H1 (cell line): ENCODE results near the gene STK32C. TPM values are rescaled to one million over a fixed set of nuclear protein-coding genes. Genes with fewer than 3 reads are reported as not detected.

Experiments used
- CTCF ChIA-PET: fragments of 300-600 bp; sonication (Branson Sonifier 250); formaldehyde crosslinking; loops from one replicate; lab custom pipeline; 2021; ENCODE audit not compliant: partially characterized antibody; lab: Charles Lee
- POLR2A ChIA-PET: fragments of 300-600 bp; sonication (Branson Sonifier 250); formaldehyde crosslinking; loops from one replicate; lab custom pipeline; 2021; ENCODE audit warnings: inconsistent platforms; ENCODE audit not compliant: partially characterized antibody; lab: Charles Lee
- DNase-seq, 2 experiments: peaks; one replicate each; pipeline versions ENCODE4 v3.0.0 to v3.0.0-alpha.2; 2010 to 2022; ENCODE audit warnings: low spot score in 2 of 2, low read depth in 1 of 2, mixed read lengths in 1 of 2
- FAIRE-seq: peaks from 2 replicates; lab custom pipeline; 2011; peaks lifted over from hg19 to GRCh38; lab: Jason Lieb, UNC
- H2AFZ ChIP-seq: 2 replicates; pipeline ENCODE4 v1.8.1; 2012; ENCODE audit warnings: low read length, inconsistent platforms
- H2AK5ac ChIP-seq: 2 replicates; pipeline ENCODE4 v1.6.1; 2013; ENCODE audit warnings: low read depth, low read length
- H2BK120ac ChIP-seq: replicated peaks from 2 replicates; pipeline ENCODE3; 2013; ENCODE audit warnings: low read depth, low read length, inconsistent platforms
- H2BK12ac ChIP-seq: 2 replicates; pipeline ENCODE4 v1.6.1; 2013; ENCODE audit warnings: low read depth, low read length
- H2BK15ac ChIP-seq: 2 replicates; pipeline ENCODE4 v1.6.1; 2013; ENCODE audit warnings: low read length
- H2BK20ac ChIP-seq: 2 replicates; pipeline ENCODE4 v1.6.1; 2013; ENCODE audit warnings: low read length
- H2BK5ac ChIP-seq: 2 replicates; pipeline ENCODE4 v1.6.1; 2013; ENCODE audit warnings: low read depth, low read length
- H3K14ac ChIP-seq: 2 replicates; pipeline ENCODE4 v1.6.1; 2013; ENCODE audit warnings: inconsistent platforms; ENCODE audit not compliant: insufficient read length
- H3K18ac ChIP-seq: 2 replicates; pipeline ENCODE4 v1.6.1; 2013; ENCODE audit warnings: low read length; ENCODE audit errors: extremely low read depth
- H3K23ac ChIP-seq: 2 replicates; pipeline ENCODE4 v1.6.1; 2013; ENCODE audit warnings: inconsistent platforms; ENCODE audit not compliant: insufficient read length
- H3K23me2 ChIP-seq: 2 replicates; pipeline ENCODE4 v1.6.1; 2013; ENCODE audit warnings: low read depth, low read length
- H3K27ac ChIP-seq: 2 replicates; pipeline ENCODE4 v1.6.1; 2011; ENCODE audit warnings: low read depth, low read length, inconsistent platforms
- H3K27me3 ChIP-seq, 4 experiments: replicated peaks in 1 of 4; 1 replicate in 1 of 4; 2 replicates in 3 of 4; pipeline versions ENCODE4 v1.6.1 to v1.8.1; 2011 to 2013; ENCODE audit warnings: low read length in 3 of 4, mild to moderate bottlenecking in 3 of 4, inconsistent platforms in 2 of 4, mixed read lengths in 2 of 4, moderate library complexity in 1 of 4; ENCODE audit not compliant: control insufficient read depth in 3 of 4, insufficient read depth in 3 of 4; ENCODE audit errors: extremely low read depth in 1 of 4
- H3K36me3 ChIP-seq, 4 experiments: 2 replicates each; pipeline versions ENCODE4 v1.6.1 to v1.8.1; 2011 to 2013; ENCODE audit warnings: mild to moderate bottlenecking in 4 of 4, low read length in 3 of 4, moderate library complexity in 2 of 4, control low read depth in 1 of 4, inconsistent platforms in 1 of 4; ENCODE audit not compliant: insufficient read depth in 4 of 4, control insufficient read depth in 2 of 4
- H3K4ac ChIP-seq: replicated peaks from 2 replicates; pipeline ENCODE3; 2013; ENCODE audit warnings: low read length, low read depth, mixed read lengths, inconsistent platforms; ENCODE audit not compliant: insufficient read length
- H3K4me1 ChIP-seq, 4 experiments: replicated peaks in 1 of 4; 1 replicate in 1 of 4; 2 replicates in 3 of 4; pipeline versions ENCODE4 v1.6.1 to v1.8.1; 2011 to 2013; ENCODE audit warnings: low read length in 3 of 4, inconsistent platforms in 2 of 4, mixed read lengths in 1 of 4; ENCODE audit not compliant: insufficient read depth in 4 of 4, control insufficient read depth in 3 of 4
- H3K4me2 ChIP-seq, 2 experiments: 2 replicates each; pipeline versions ENCODE4 v1.6.1 to v1.8.1; 2011 to 2013; ENCODE audit warnings: low read depth in 2 of 2, low read length in 2 of 2, control low read depth in 1 of 2, inconsistent platforms in 1 of 2, mild to moderate bottlenecking in 1 of 2; ENCODE audit not compliant: insufficient read depth in 1 of 2
- H3K4me3 ChIP-seq, 4 experiments: fragments of 200-600, 300-600 bp in 1 of 4; sonication (generic), shearing (Covaris generic), sonication (Bioruptor Twin) in 1 of 4; 2 replicates each; pipeline versions ENCODE4 v1.5.1 to v1.8.1; 2011 to 2016; ENCODE audit warnings: low read length in 4 of 4, low read depth in 3 of 4, control low read depth in 2 of 4, inconsistent platforms in 2 of 4, mild to moderate bottlenecking in 2 of 4, mixed read lengths in 1 of 4, moderate library complexity in 1 of 4; ENCODE audit not compliant: insufficient read depth in 2 of 4; ENCODE audit errors: extremely low read depth in 1 of 4
- H3K56ac ChIP-seq: replicated peaks from 2 replicates; pipeline ENCODE3; 2013; ENCODE audit warnings: low read depth, mild to moderate bottlenecking, mixed read lengths, low read length, inconsistent platforms; ENCODE audit not compliant: insufficient read length
- H3K79me1 ChIP-seq: 2 replicates; pipeline ENCODE4 v1.6.1; 2013; ENCODE audit warnings: low read depth, low read length, control low read depth
- H3K79me2 ChIP-seq, 2 experiments: 2 replicates each; pipeline versions ENCODE4 v1.6.1 to v1.8.1; 2012 to 2013; ENCODE audit warnings: low read length in 2 of 2, mild to moderate bottlenecking in 2 of 2, inconsistent platforms in 1 of 2; ENCODE audit not compliant: insufficient read depth in 2 of 2, control insufficient read depth in 1 of 2
- H3K9ac ChIP-seq, 4 experiments: replicated peaks in 1 of 4; 1 replicate in 1 of 4; 2 replicates in 3 of 4; pipeline versions ENCODE4 v1.6.1 to v1.8.1; 2011 to 2013; ENCODE audit warnings: low read depth in 3 of 4, low read length in 3 of 4, control low read depth in 2 of 4, mild to moderate bottlenecking in 2 of 4, moderate library complexity in 2 of 4, inconsistent platforms in 1 of 4; ENCODE audit errors: extremely low read depth in 1 of 4
- H3K9me3 ChIP-seq, 2 experiments: 2 replicates each; pipeline versions ENCODE4 v1.6.1 to v1.8.1; 2012 to 2013; ENCODE audit warnings: mild to moderate bottlenecking in 2 of 2, moderate library complexity in 2 of 2, control low read depth in 1 of 2, inconsistent platforms in 1 of 2, low read depth in 1 of 2, low read length in 1 of 2, mixed read lengths in 1 of 2; ENCODE audit not compliant: insufficient read depth in 2 of 2
- H4K20me1 ChIP-seq, 2 experiments: replicated peaks in 1 of 2; 2 replicates each; pipeline versions ENCODE3 to v1.8.1; 2011 to 2013; ENCODE audit warnings: inconsistent platforms in 2 of 2, low read length in 2 of 2, mild to moderate bottlenecking in 1 of 2; ENCODE audit not compliant: insufficient read depth in 2 of 2, control insufficient read depth in 1 of 2
- H4K5ac ChIP-seq: 2 replicates; pipeline ENCODE4 v1.6.1; 2013; ENCODE audit warnings: low read length, low read depth, mixed read lengths, inconsistent platforms; ENCODE audit not compliant: insufficient read length
- H4K8ac ChIP-seq: 2 replicates; pipeline ENCODE4 v1.8.0; 2013; ENCODE audit warnings: mild to moderate bottlenecking, moderate library complexity, low read length, inconsistent platforms; ENCODE audit not compliant: insufficient read depth; ENCODE audit errors: extremely low read depth
- H4K91ac ChIP-seq: replicated peaks from 2 replicates; pipeline ENCODE3; 2013; ENCODE audit warnings: low read length, mixed read lengths, inconsistent platforms; ENCODE audit not compliant: insufficient read length
- KDM4A ChIP-seq: IDR thresholded peaks from one replicate; pipeline ENCODE4 v1.7.1; 2012; ENCODE audit warnings: low read depth, mild to moderate bottlenecking, moderate library complexity, low read length, inconsistent platforms; ENCODE audit not compliant: severe bottlenecking
- SP1 ChIP-seq: IDR thresholded peaks from 2 replicates; pipeline ENCODE4 v1.6.1; 2011; ENCODE audit warnings: low read depth, low read length
- SRF ChIP-seq: IDR thresholded peaks from 2 replicates; pipeline ENCODE4 v1.6.1; 2011; ENCODE audit warnings: mild to moderate bottlenecking, low read depth, low read length, moderate library complexity
- SUZ12 ChIP-seq: fragments of 200-600 bp; sonication (generic); IDR thresholded peaks from 2 replicates; pipeline ENCODE4 v1.6.1; 2012; ENCODE audit warnings: mild to moderate bottlenecking, inconsistent platforms, low read length, moderate library complexity, mixed read lengths
- TEAD4 ChIP-seq: IDR thresholded peaks from 2 replicates; pipeline ENCODE4 v1.6.1; 2012; ENCODE audit warnings: low read depth, low read length, inconsistent platforms, mixed read lengths
- YY1 ChIP-seq: IDR thresholded peaks from 2 replicates; pipeline ENCODE4 v1.6.1; 2011; ENCODE audit warnings: low read depth, mild to moderate bottlenecking, low read length
- WGBS, 2 experiments: shearing (Covaris generic) in 1 of 2; methylation state at CpG; one replicate each; pipeline versions ENCODE4 v1.1.6 to v1.1.7; 2013 to 2015; ENCODE audit warnings: low lambda C conversion rate in 2 of 2, mixed read lengths in 2 of 2, inconsistent platforms in 1 of 2, low coverage in 1 of 2, missing lambda C conversion rate in 1 of 2; ENCODE audit not compliant: insufficient replicate concordance in 2 of 2, insufficient coverage in 1 of 2, insufficient read length in 1 of 2; ENCODE audit errors: extremely low coverage in 1 of 2, missing lambda C conversion rate in 1 of 2; 5-methylcytosine and 5-hydroxymethylcytosine counted together
- polyA plus RNA-seq, 7 experiments: library from polyadenylated mRNA; depleted of rRNA in 3 of 7; stranded (reverse) in 5 of 7; unstranded in 2 of 7; fragments of >200 nt in 5 of 7; fragments of 200-250 nt in 2 of 7; gene quantifications; 1 replicate in 5 of 7; 2 replicates in 1 of 7; 4 replicates in 1 of 7; pipeline versions ENCODE4 v1.2.1 to v1.2.3, GENCODE V29; 2011 to 2013; ENCODE audit warnings: missing spikeins in 2 of 7, mixed read lengths in 2 of 7
- total RNA-seq: library from RNA; stranded (reverse); fragmentation: NEBNext Ultra II Directional; extraction: Animal tissue kit (Norgen Biotek cat#: 25700); gene quantifications from 2 replicates; pipeline ENCODE4 v1.2.1, GENCODE V29; 2021

STK32C gene
- total and polyA plus RNA-seq, 2 of the 8 experiments (the other 6 are each of a cell fraction or from before 2014, with no cell fraction given), result 10.6 to 15.6 TPM

DNA sequence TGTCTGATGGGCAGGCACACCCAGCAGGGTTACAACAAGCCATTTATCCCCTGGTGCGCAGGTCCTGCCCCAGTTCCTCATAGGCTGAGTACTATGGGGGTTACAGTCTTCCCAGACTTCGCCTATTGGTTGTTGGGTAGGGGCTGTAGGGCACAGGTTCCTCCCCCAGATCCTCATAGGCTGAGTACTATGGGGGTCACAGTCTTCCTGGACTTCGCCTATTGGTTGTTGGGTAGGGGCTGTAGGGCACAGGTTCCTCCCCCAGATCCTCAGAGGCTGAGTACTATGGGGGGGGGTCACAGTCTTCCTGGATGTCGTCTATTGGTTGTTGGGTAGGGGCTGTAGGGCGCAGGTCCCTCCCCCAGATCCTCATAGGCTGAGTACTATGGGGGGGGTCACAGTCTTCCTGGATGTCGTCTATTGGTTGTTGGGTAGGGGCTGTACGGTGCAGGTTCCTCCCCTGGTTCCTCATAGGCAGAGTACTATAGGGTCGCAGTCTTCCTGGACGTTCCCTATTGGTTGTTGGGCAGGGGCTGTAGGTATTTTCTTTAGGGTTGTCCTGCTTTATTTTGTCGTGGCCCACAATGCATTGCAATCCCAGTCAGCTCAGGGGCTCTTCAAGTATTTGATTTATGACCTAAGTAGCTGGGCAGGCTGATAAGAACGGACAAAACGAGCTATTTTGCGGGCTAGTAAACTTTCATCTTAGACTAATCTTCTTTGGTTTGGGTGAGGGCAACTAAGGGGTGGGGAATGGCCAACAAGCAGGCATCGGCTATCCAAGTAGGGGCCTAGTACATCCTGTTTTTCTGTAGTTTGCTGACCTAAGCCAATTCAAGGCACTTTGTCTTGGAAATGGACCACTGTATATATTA is 27.7 kb upstream of the STK32C start:
- Histone ChIP-seq H2AFZ (0 out of 2 replicates have a peak overlapping the region, but pooled peaks have one; percentile 12), H3K36me3 (no peaks in the 10 kb centered on the region), H3K27me3 (0 out of 7 replicates have a peak, but pooled peaks cover 0 to 3% (median 0%) of the 10 kb centered on the region in 4 experiments), H2AK5ac (no peak overlapping the region), H3K56ac (no peak overlapping the region), H3K23ac (no peak overlapping the region), H4K8ac (no peak overlapping the region), H2BK5ac (no peak overlapping the region), H2BK20ac (no peak overlapping the region), H2BK120ac (no peak overlapping the region), H2BK15ac (no peak overlapping the region), H3K18ac (no peak overlapping the region), H4K91ac (no peak overlapping the region), H3K4ac (no peak overlapping the region), H3K9me3 (no peaks in the 10 kb centered on the region), H4K5ac (no peak overlapping the region), H3K14ac (no peak overlapping the region), H3K4me1 (peaks cover 0 to 14% (median 4%) of the 10 kb centered on the region in 4 experiments; a peak in 5 of 7 replicates), H3K9ac (no peak overlapping the region), H3K27ac (no peak overlapping the region), H3K4me3 (0 out of 8 replicates have a peak overlapping the region, but pooled peaks of 1 of the 4 experiments have one; percentile 11), H3K23me2 (peaks cover 9% of the 10 kb centered on the region), H3K4me2 (no peak overlapping the region), H3K79me1 (no peaks in the 10 kb centered on the region), H3K79me2 (peaks cover 0 to 8% of the 10 kb centered on the region in 2 experiments; a peak in 3 of 4 replicates), H2BK12ac (no peak overlapping the region), H4K20me1 (no peaks in the 10 kb centered on the region)
- ChIA-PET POLR2A (interaction anchor here (0.5 to 1.5 kb wide), 2 partner anchors 41 to 181 kb away, joined by 3 read pairs; no protein-coding TSS in a partner anchor), CTCF (interaction anchor here (0.7 to 0.9 kb wide), 2 partner anchors 16 to 18 kb away, joined by 3 to 4 read pairs; no protein-coding TSS in a partner anchor)
- TF ChIP-seq SUZ12 (no peak), YY1 (no peak), SP1 (peak; percentile 78), KDM4A (no peak), SRF (no peak), TEAD4 (no peak)
- 72% methylated on average over 14 of the region's 14 CpGs; no CpG with 5 or more reads in 1 of the 2 experiments for WGBS, 2 experiments
- no peak for FAIRE-seq
- DNase-seq, result no peak
